SK-N-SH (cell line): ENCODE data around the gene ROMO1. TPM values are rescaled to one million over a fixed set of nuclear protein-coding genes. Genes with fewer than 3 reads are reported as not detected.

Experiments used
- CTCF ChIA-PET: fragments of 300-600, 350-600 bp; formaldehyde crosslinking; extraction: SDS; loops from one replicate; lab custom pipeline; 2021; lab: Yijun Ruan, JAX
- POLR2A ChIA-PET: fragments of 350-600 bp; sonication (Branson Sonifier 250); formaldehyde crosslinking; extraction: SDS; loops from one replicate; lab custom pipeline; 2020; ENCODE audit warnings: antibody characterized with exemption, inconsistent platforms; lab: Yijun Ruan, JAX
- DNase-seq: peaks from one replicate; pipeline ENCODE4 v3.0.0; 2012
- H2AFZ ChIP-seq: fragments of 200-600 bp; sonication (generic); 2 replicates; pipeline ENCODE4 v1.8.1; 2016; ENCODE audit warnings: antibody characterized with exemption, mild to moderate bottlenecking, low read depth
- H3F3A ChIP-seq: fragments of 200-600 bp; sonication (generic); replicated peaks from 2 replicates; pipeline ENCODE3; 2016; ENCODE audit warnings: antibody characterized with exemption, mild to moderate bottlenecking; ENCODE audit not compliant: insufficient read depth
- H3K27ac ChIP-seq, 2 experiments: fragments of 200-500 bp in 1 of 2; fragments of 200-600 bp in 1 of 2; sonication (Bioruptor generic) in 1 of 2; sonication (generic), shearing (Covaris generic) in 1 of 2; 2 replicates each; pipeline versions ENCODE4 v1.5.1 to v1.6.1; 2014 to 2016; ENCODE audit warnings: low read depth in 2 of 2, inconsistent platforms in 1 of 2, low read length in 1 of 2, mild to moderate bottlenecking in 1 of 2, mixed read lengths in 1 of 2
- H3K27me3 ChIP-seq: fragments of 200-600 bp; sonication (generic), shearing (Covaris generic); 2 replicates; pipeline ENCODE4 v1.6.1; 2016; ENCODE audit warnings: mixed run types; ENCODE audit not compliant: insufficient read depth
- H3K36me3 ChIP-seq, 2 experiments: fragments of 200-500 bp in 1 of 2; fragments of 200-600 bp in 1 of 2; sonication (Bioruptor generic) in 1 of 2; sonication (generic) in 1 of 2; replicated peaks in 1 of 2; 2 replicates each; pipeline versions ENCODE3 to v1.5.1; 2014 to 2016; ENCODE audit warnings: low read length in 1 of 2, mild to moderate bottlenecking in 1 of 2; ENCODE audit not compliant: insufficient read depth in 2 of 2, control insufficient read depth in 1 of 2
- H3K4me1 ChIP-seq, 2 experiments: fragments of 200-500 bp in 1 of 2; fragments of 200-600 bp in 1 of 2; sonication (Bioruptor generic) in 1 of 2; sonication (generic), shearing (Covaris generic) in 1 of 2; 2 replicates each; pipeline versions ENCODE4 v1.5.1 to v1.6.1; 2014 to 2016; ENCODE audit warnings: low read depth in 1 of 2, low read length in 1 of 2, mixed run types in 1 of 2; ENCODE audit not compliant: insufficient read depth in 2 of 2, control insufficient read depth in 1 of 2
- H3K4me2 ChIP-seq: fragments of 200-600 bp; sonication (generic), shearing (Covaris generic); 2 replicates; pipeline ENCODE4 v1.6.1; 2017; ENCODE audit warnings: mixed run types
- H3K4me3 ChIP-seq, 2 experiments: fragments of 200-500 bp in 1 of 2; fragments of 200-600 bp in 1 of 2; sonication (Bioruptor generic) in 1 of 2; sonication (generic), shearing (Covaris generic) in 1 of 2; 2 replicates each; pipeline versions ENCODE4 v1.5.1 to v1.8.1; 2014 to 2016; ENCODE audit warnings: low read depth in 2 of 2, inconsistent platforms in 1 of 2, low read length in 1 of 2, mild to moderate bottlenecking in 1 of 2, mixed read lengths in 1 of 2, moderate library complexity in 1 of 2
- H3K79me2 ChIP-seq: fragments of 200-600 bp; sonication (generic); 2 replicates; pipeline ENCODE4 v1.8.1; 2017; ENCODE audit warnings: mild to moderate bottlenecking; ENCODE audit not compliant: insufficient read depth
- H3K9ac ChIP-seq: fragments of 200-600 bp; sonication (generic); 2 replicates; pipeline ENCODE4 v1.6.1; 2017; ENCODE audit warnings: mixed run types
- H3K9me2 ChIP-seq: fragments of 200-600 bp; sonication (generic); 2 replicates; pipeline ENCODE4 v1.6.1; 2017; ENCODE audit warnings: mixed run types
- H3K9me3 ChIP-seq: fragments of 200-600 bp; sonication (generic); 2 replicates; pipeline ENCODE4 v1.6.1; 2017; ENCODE audit warnings: mixed run types, mild to moderate bottlenecking, moderate library complexity
- H4K20me1 ChIP-seq: fragments of 200-600 bp; sonication (generic); 2 replicates; pipeline ENCODE4 v1.6.1; 2017; ENCODE audit warnings: mild to moderate bottlenecking, mixed run types; ENCODE audit not compliant: insufficient read depth
- CHD2 ChIP-seq: fragments of 150-350 bp; IDR thresholded peaks from 2 replicates; pipeline ENCODE4 v1.6.1; 2018; ENCODE audit warnings: low read length; ENCODE audit not compliant: partially characterized antibody
- ELF1 ChIP-seq: IDR thresholded peaks from 2 replicates; pipeline ENCODE4 v1.4.0; 2012
- GABPA ChIP-seq: IDR thresholded peaks from 2 replicates; pipeline ENCODE4 v1.4.0; 2012; ENCODE audit warnings: low read depth, mild to moderate bottlenecking
- MXI1 ChIP-seq: IDR thresholded peaks from 2 replicates; pipeline ENCODE4 v1.6.1; 2012; ENCODE audit warnings: mild to moderate bottlenecking, low read depth, low read length, improper control_type of control experiment
- REST ChIP-seq: IDR thresholded peaks from 2 replicates; pipeline ENCODE4 v1.6.1; 2012; ENCODE audit warnings: mild to moderate bottlenecking, low read depth, low read length, moderate library complexity
- RXRA ChIP-seq: IDR thresholded peaks from 2 replicates; pipeline ENCODE4 v1.4.0; 2012; ENCODE audit warnings: low read depth, mild to moderate bottlenecking, borderline replicate concordance
- WGBS: methylation state at CpG from one replicate; pipeline ENCODE4 v1.1.6; 2017; ENCODE audit warnings: low lambda C conversion rate; 5-methylcytosine and 5-hydroxymethylcytosine counted together
- polyA plus RNA-seq, 3 experiments: library from polyadenylated mRNA; depleted of rRNA; stranded (reverse); fragments of >200 nt; gene quantifications; 2 replicates each; pipeline ENCODE4 v1.2.3, GENCODE V29; 2012

The ROMO1 gene
- polyA plus RNA-seq, 1 of the 3 experiments (the other 2 are of a cell fraction) = 1,273 TPM

- no peak for TF ChIP-seq MXI1
- no peak for TF ChIP-seq ELF1
- no peak for TF ChIP-seq CHD2
- TF ChIP-seq REST = no peak
- TF ChIP-seq RXRA = no peak
Observed at GRCh38 chr20:35660122-35660937, 38.9 kb upstream of the ROMO1 start (continued).

GRCh38 chr20:35661053-35661452 lies 38.2 kb upstream of the ROMO1 start:
- H3K27ac ChIP-seq = no peak overlapping the region
- peaks cover 80% of the 10 kb centered on the region for H4K20me1 ChIP-seq
- WGBS = 89% methylated on average over 2 of the region's 2 CpGs
- ChIA-PET CTCF (interaction anchor here (2.9 kb wide), 1 partner anchor 42 kb away, joined by 16 read pairs; no protein-coding TSS in a partner anchor), POLR2A (interaction anchor here (1.2 kb wide), 1 partner anchor 45 kb away, joined by 3 read pairs; the partner anchor contains the start of gene SPAG4)
- TF ChIP-seq GABPA = no peak
- no peak overlapping the region for H2AFZ ChIP-seq
- no peaks in the 10 kb centered on the region for H3K9me3 ChIP-seq
- no peaks in the 10 kb centered on the region for H3K9me2 ChIP-seq
- H3K79me2 ChIP-seq = peaks cover 88% of the 10 kb centered on the region
- peaks cover 28% of the 10 kb centered on the region for H3F3A ChIP-seq
- H3K27me3 ChIP-seq = no peaks in the 10 kb centered on the region
- DNase-seq = no peak
- peaks cover 10 to 13% of the 10 kb centered on the region in 2 experiments; a peak in 2 of 4 replicates for H3K4me1 ChIP-seq
- H3K4me2 ChIP-seq = peak overlapping the region; percentile 97
- peak overlapping the region in 1 of 2 experiments; percentile 83; a peak in 2 of 4 replicates for H3K4me3 ChIP-seq
- peaks cover 5 to 9% of the 10 kb centered on the region in 2 experiments for H3K36me3 ChIP-seq
- peak overlapping the region; percentile 98; the same call in 1 of the 2 replicates for H3K9ac ChIP-seq

GRCh38 chr20:35661908-35662307 lies 37.3 kb upstream of the ROMO1 start:
- 13% methylated on average over 3 of the region's 3 CpGs for WGBS
- no peaks in the 10 kb centered on the region for H3K9me2 ChIP-seq
- H3K27ac ChIP-seq = peak overlapping the region in 1 of 2 experiments; percentile 27; a peak in 1 of 4 replicates
- H2AFZ ChIP-seq = no peak overlapping the region
- H3K9me3 ChIP-seq = no peaks in the 10 kb centered on the region
- ChIA-PET POLR2A (interaction anchor here (1.2 kb wide), 1 partner anchor 46 kb away, joined by 3 read pairs; the partner anchor contains the start of gene SPAG4), CTCF (interaction anchor here (2.9 kb wide), 1 partner anchor 43 kb away, joined by 16 read pairs; no protein-coding TSS in a partner anchor)
- no peak for DNase-seq
- no peaks in the 10 kb centered on the region for H3K27me3 ChIP-seq
- peaks cover 5 to 6% of the 10 kb centered on the region in 2 experiments for H3K36me3 ChIP-seq
- peak overlapping the region; percentile 97 for H3K4me2 ChIP-seq
- H3K9ac ChIP-seq = peak overlapping the region; percentile 98; the same call in 1 of the 2 replicates
- H3K79me2 ChIP-seq = peaks cover 79% of the 10 kb centered on the region
- H4K20me1 ChIP-seq = peaks cover 72% of the 10 kb centered on the region
- H3K4me1 ChIP-seq = peaks cover 10 to 13% of the 10 kb centered on the region in 2 experiments; a peak in 2 of 4 replicates
- H3F3A ChIP-seq = peaks cover 27% of the 10 kb centered on the region
- peak overlapping the region; percentile 78 to 83; a peak in 3 of 4 replicates for H3K4me3 ChIP-seq
- no peak for TF ChIP-seq CHD2
